Measurements from ENCODE around the gene FGF6.

FGF6 gene

DNA sequence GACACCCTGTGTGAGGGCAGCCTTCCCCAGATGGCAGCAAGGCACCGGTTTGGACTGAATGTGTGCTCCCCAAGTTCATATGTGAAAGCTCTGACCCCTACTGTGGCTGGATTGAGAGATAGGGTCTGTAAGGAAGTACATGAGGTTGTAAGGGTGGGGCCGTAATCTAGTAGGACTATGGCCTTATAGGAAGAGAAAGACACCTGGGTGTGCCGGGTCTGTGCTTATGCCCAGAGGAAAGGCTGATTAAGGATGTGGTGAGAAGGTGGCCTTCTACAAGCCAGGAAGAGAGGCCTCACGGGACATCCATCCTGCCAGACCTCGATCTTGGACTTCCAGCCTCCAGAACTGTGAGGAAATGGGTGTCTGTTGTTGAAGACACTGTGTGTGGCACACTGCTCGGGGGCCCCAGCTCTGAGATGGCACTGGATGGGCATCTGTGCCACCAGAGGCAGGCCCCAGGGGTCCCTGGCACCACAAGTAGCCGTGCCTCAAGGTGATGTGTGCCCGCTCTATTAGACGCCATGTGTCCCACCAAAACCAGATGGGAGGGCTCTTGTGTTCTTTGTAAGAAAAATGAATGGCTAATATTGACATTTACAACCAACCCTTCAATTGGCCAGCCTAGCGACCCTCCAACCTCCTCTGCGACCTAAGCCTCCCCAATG lies 22.0 kb downstream of the FGF6 start:
- Histone ChIP-seq H3K18ac (ENCODE audit: low read length) (no peak overlapping the region), H2BK5ac (ENCODE audit: low read length) (no peak overlapping the region), H4K8ac (ENCODE audit: low read depth, low read length) (no peak overlapping the region), H3K9ac (ENCODE audit: low read length) (no peak overlapping the region), H3K4me3 (ENCODE audit: low read length) (no peak overlapping the region), H3K4me1 (ENCODE audit: control insufficient read depth, low read depth, low read length) (no peaks in the 10 kb centered on the region), H3K79me2 (ENCODE audit: control insufficient read depth, insufficient read depth, low read length) (no peaks in the 10 kb centered on the region), H4K5ac (ENCODE audit: low read length) (no peak overlapping the region), H3K36me3 (ENCODE audit: control insufficient read depth, insufficient read depth, low read length) (no peaks in the 10 kb centered on the region), H2BK120ac (ENCODE audit: low read depth, low read length) (no peak overlapping the region), H2AK5ac (ENCODE audit: low read length) (no peak overlapping the region), H3K56ac (ENCODE audit: low read length) (no peak overlapping the region), H2BK15ac (replicated peaks; ENCODE audit: low read depth) (no peak overlapping the region), H3K23ac (ENCODE audit: low read length) (no peak overlapping the region), H3K4me2 (ENCODE audit: low read length) (no peak overlapping the region), H3K4ac (ENCODE audit: low read depth, low read length) (no peak overlapping the region), H3K27me3 (ENCODE audit: insufficient read depth, low read length, poor library complexity) (no peaks in the 10 kb centered on the region), H3K27ac (ENCODE audit: low read depth, low read length) (no peak overlapping the region), H3K79me1 (ENCODE audit: low read length) (no peaks in the 10 kb centered on the region)
- WGBS (ENCODE audit: extremely low coverage, insufficient coverage, low lambda C conversion rate): no CpG with 5 or more reads among the region's 11 CpGs
- no peak for DNase-seq

DNA sequence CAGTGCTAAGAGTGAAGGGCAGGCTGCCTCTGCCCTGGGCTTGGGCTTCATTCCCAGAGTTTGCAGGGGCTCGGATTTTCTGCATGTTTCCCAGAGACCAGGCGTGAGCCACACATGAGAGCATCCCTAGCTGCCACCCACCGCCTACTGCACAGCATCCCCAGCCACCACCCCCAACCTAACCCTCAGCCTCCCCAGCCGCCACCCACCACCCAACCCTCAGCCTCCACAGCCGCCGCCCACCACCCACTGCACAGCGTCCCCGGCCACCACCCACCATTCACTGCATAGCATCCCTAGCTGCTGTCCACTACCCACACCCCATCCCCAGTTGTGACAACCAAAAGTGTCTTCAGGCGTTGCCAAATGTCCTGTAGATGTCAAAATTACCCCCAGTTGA lies 22.6 kb downstream of the FGF6 start:
- Histone ChIP-seq H3K79me2 (ENCODE audit: control insufficient read depth, insufficient read depth, low read length) (no peaks in the 10 kb centered on the region), H3K27ac (ENCODE audit: low read depth, low read length) (no peak overlapping the region), H3K4me2 (ENCODE audit: low read length) (no peak overlapping the region), H3K23ac (ENCODE audit: low read length) (no peak overlapping the region), H3K4ac (ENCODE audit: low read depth, low read length) (no peak overlapping the region), H2AK5ac (ENCODE audit: low read length) (no peak overlapping the region), H2BK5ac (ENCODE audit: low read length) (no peak overlapping the region), H3K4me1 (ENCODE audit: control insufficient read depth, low read depth, low read length) (no peaks in the 10 kb centered on the region), H3K9ac (ENCODE audit: low read length) (no peak overlapping the region), H2BK120ac (ENCODE audit: low read depth, low read length) (no peak overlapping the region), H2BK15ac (replicated peaks; ENCODE audit: low read depth) (no peak overlapping the region), H3K18ac (ENCODE audit: low read length) (no peak overlapping the region), H4K8ac (ENCODE audit: low read depth, low read length) (no peak overlapping the region), H4K5ac (ENCODE audit: low read length) (no peak overlapping the region), H3K79me1 (ENCODE audit: low read length) (no peaks in the 10 kb centered on the region), H3K36me3 (ENCODE audit: control insufficient read depth, insufficient read depth, low read length) (no peaks in the 10 kb centered on the region), H3K27me3 (ENCODE audit: insufficient read depth, low read length, poor library complexity) (no peaks in the 10 kb centered on the region), H3K56ac (ENCODE audit: low read length) (no peak overlapping the region), H3K4me3 (ENCODE audit: low read length) (no peak overlapping the region)
- DNase-seq: no peak
- WGBS (ENCODE audit: extremely low coverage, insufficient coverage, low lambda C conversion rate): no CpG with 5 or more reads among the region's 9 CpGs

DNA sequence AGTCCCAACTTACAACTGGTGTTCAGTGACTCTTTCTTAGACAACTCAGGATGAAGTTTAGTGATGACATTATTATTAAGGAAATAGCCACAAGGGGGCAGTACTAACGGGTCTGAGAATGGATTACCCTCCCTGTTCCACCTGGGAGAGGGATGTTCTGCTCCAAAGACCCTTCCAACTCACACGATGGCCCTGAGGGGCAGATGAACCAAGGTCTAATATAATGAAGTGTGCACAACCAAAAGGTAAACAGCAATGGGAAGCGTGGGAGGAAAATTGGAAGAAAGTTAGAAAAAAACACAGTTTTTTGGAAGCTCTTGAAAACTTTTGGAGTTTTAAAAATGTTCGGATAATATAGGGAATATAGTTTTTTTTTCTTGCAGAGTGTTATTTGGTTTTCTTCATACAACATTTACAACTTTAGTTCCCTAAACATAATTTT lies 24.0 kb downstream of the FGF6 start:
- Histone ChIP-seq H2AK5ac (ENCODE audit: low read length) (no peak overlapping the region), H2BK120ac (ENCODE audit: low read depth, low read length) (no peak overlapping the region), H2BK5ac (ENCODE audit: low read length) (no peak overlapping the region), H3K79me2 (ENCODE audit: control insufficient read depth, insufficient read depth, low read length) (no peaks in the 10 kb centered on the region), H3K36me3 (ENCODE audit: control insufficient read depth, insufficient read depth, low read length) (no peaks in the 10 kb centered on the region), H4K8ac (ENCODE audit: low read depth, low read length) (no peak overlapping the region), H3K79me1 (ENCODE audit: low read length) (no peaks in the 10 kb centered on the region), H3K4me2 (ENCODE audit: low read length) (no peak overlapping the region), H3K9ac (ENCODE audit: low read length) (no peak overlapping the region), H3K27me3 (ENCODE audit: insufficient read depth, low read length, poor library complexity) (no peaks in the 10 kb centered on the region), H3K56ac (ENCODE audit: low read length) (no peak overlapping the region), H3K4me3 (ENCODE audit: low read length) (no peak overlapping the region), H3K23ac (ENCODE audit: low read length) (no peak overlapping the region), H4K5ac (ENCODE audit: low read length) (no peak overlapping the region), H3K4me1 (ENCODE audit: control insufficient read depth, low read depth, low read length) (no peaks in the 10 kb centered on the region), H3K18ac (ENCODE audit: low read length) (no peak overlapping the region), H3K27ac (ENCODE audit: low read depth, low read length) (no peak overlapping the region), H2BK15ac (replicated peaks; ENCODE audit: low read depth) (no peak overlapping the region), H3K4ac (ENCODE audit: low read depth, low read length) (no peak overlapping the region)
- WGBS (ENCODE audit: extremely low coverage, insufficient coverage, low lambda C conversion rate): 100% methylated on average over 1 of the region's 4 CpGs
- peak; percentile 64 for DNase-seq

DNA sequence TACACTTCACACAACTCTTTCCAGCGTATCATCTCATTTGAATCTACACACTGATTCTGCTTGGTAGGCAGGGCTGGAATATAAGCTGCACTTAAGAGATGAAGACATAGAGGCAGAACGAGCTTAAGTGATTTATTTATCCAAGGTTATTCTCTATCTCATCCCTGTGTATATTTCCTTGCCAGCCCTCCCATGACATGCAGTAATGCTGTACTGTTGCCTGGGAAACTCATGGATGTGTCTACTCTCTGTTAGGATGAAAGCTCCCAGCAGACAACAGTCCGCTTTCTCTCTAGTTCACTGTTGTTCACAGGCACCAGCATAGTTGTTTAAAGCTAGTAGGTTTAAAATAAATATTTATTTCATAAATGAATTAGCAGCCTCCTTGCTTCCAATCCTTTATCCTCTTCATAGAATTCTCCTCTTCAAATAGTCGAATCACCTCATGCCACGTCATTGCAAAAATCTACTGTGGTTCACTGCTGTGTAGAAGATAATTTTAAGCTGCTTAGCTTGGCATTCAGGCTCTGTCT lies 25.4 kb downstream of the FGF6 start:
- Histone ChIP-seq H3K4me1 (ENCODE audit: control insufficient read depth, low read depth, low read length) (no peaks in the 10 kb centered on the region), H2AK5ac (ENCODE audit: low read length) (no peak overlapping the region), H3K27me3 (ENCODE audit: insufficient read depth, low read length, poor library complexity) (no peaks in the 10 kb centered on the region), H3K4ac (ENCODE audit: low read depth, low read length) (no peak overlapping the region), H3K79me1 (ENCODE audit: low read length) (no peaks in the 10 kb centered on the region), H3K4me2 (ENCODE audit: low read length) (no peak overlapping the region), H3K23ac (ENCODE audit: low read length) (no peak overlapping the region), H3K9ac (ENCODE audit: low read length) (no peak overlapping the region), H2BK5ac (ENCODE audit: low read length) (no peak overlapping the region), H3K27ac (ENCODE audit: low read depth, low read length) (no peak overlapping the region), H3K18ac (ENCODE audit: low read length) (no peak overlapping the region), H4K8ac (ENCODE audit: low read depth, low read length) (no peak overlapping the region), H2BK120ac (ENCODE audit: low read depth, low read length) (no peak overlapping the region), H3K79me2 (ENCODE audit: control insufficient read depth, insufficient read depth, low read length) (no peaks in the 10 kb centered on the region), H2BK15ac (replicated peaks; ENCODE audit: low read depth) (no peak overlapping the region), H3K56ac (ENCODE audit: low read length) (no peak overlapping the region), H3K4me3 (ENCODE audit: low read length) (no peak overlapping the region), H3K36me3 (ENCODE audit: control insufficient read depth, insufficient read depth, low read length) (no peaks in the 10 kb centered on the region), H4K5ac (ENCODE audit: low read length) (no peak overlapping the region)
- WGBS (ENCODE audit: extremely low coverage, insufficient coverage, low lambda C conversion rate): no CpG with 5 or more reads among the region's 5 CpGs
- no peak for DNase-seq

DNA sequence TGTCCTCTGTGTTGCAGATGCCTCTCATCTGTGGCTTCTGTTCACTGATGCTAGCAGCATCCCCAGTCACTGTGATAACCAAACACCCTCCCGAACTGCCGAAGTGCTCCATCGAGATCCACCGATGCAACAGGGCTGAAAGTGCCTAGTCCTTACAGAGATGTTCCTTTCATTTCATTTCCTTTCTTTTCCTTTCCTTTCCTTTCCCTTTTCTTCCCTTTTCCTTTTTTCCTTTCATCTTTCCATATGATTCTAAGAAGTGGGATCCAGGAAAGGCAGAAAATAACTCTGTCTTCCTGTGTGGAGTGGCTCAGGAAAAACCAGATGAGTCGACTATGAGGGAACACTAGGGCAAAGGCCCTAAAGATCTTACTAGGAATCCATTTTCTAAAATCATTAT lies 26.7 kb downstream of the FGF6 start:
- Histone ChIP-seq H3K9ac (ENCODE audit: low read length) (no peak overlapping the region), H4K8ac (ENCODE audit: low read depth, low read length) (no peak overlapping the region), H3K56ac (ENCODE audit: low read length) (no peak overlapping the region), H3K18ac (ENCODE audit: low read length) (no peak overlapping the region), H2BK120ac (ENCODE audit: low read depth, low read length) (no peak overlapping the region), H2BK5ac (ENCODE audit: low read length) (no peak overlapping the region), H3K79me2 (ENCODE audit: control insufficient read depth, insufficient read depth, low read length) (no peaks in the 10 kb centered on the region), H2BK15ac (replicated peaks; ENCODE audit: low read depth) (no peak overlapping the region), H3K4me3 (ENCODE audit: low read length) (no peak overlapping the region), H2AK5ac (ENCODE audit: low read length) (no peak overlapping the region), H3K4ac (ENCODE audit: low read depth, low read length) (no peak overlapping the region), H3K36me3 (ENCODE audit: control insufficient read depth, insufficient read depth, low read length) (no peaks in the 10 kb centered on the region), H3K4me2 (ENCODE audit: low read length) (no peak overlapping the region), H4K5ac (ENCODE audit: low read length) (no peak overlapping the region), H3K79me1 (ENCODE audit: low read length) (no peaks in the 10 kb centered on the region), H3K27me3 (ENCODE audit: insufficient read depth, low read length, poor library complexity) (no peaks in the 10 kb centered on the region), H3K23ac (ENCODE audit: low read length) (no peak overlapping the region), H3K4me1 (ENCODE audit: control insufficient read depth, low read depth, low read length) (no peaks in the 10 kb centered on the region), H3K27ac (ENCODE audit: low read depth, low read length) (no peak overlapping the region)
- DNase-seq: no peak
- WGBS (ENCODE audit: extremely low coverage, insufficient coverage, low lambda C conversion rate): no CpG with 5 or more reads among the region's 5 CpGs

DNA sequence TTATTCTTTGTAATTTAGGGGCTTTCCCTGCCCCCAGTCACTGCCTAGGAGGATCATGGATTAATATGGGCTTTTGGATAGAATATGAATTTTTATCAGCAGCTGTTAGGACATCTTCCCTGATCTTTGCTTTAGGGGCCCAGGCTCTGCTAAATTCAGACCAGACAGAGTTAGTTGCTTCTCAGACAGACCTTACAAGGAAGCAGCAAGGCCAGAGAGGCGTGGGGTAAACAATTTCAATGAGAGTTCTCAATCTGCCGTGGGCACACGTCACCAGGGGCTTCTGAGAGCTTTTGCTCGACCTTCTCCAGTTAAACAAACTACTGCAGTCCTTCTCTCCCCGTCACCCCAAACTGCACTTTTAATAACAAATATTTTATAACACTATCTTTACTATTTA lies 27.7 kb downstream of the FGF6 start:
- Histone ChIP-seq H3K4ac (ENCODE audit: low read depth, low read length) (no peak overlapping the region), H4K5ac (ENCODE audit: low read length) (no peak overlapping the region), H3K27me3 (ENCODE audit: insufficient read depth, low read length, poor library complexity) (no peaks in the 10 kb centered on the region), H2BK15ac (replicated peaks; ENCODE audit: low read depth) (no peak overlapping the region), H3K79me2 (ENCODE audit: control insufficient read depth, insufficient read depth, low read length) (no peaks in the 10 kb centered on the region), H2BK5ac (ENCODE audit: low read length) (no peak overlapping the region), H3K18ac (ENCODE audit: low read length) (no peak overlapping the region), H3K79me1 (ENCODE audit: low read length) (no peaks in the 10 kb centered on the region), H2BK120ac (ENCODE audit: low read depth, low read length) (no peak overlapping the region), H3K4me1 (ENCODE audit: control insufficient read depth, low read depth, low read length) (no peaks in the 10 kb centered on the region), H3K56ac (ENCODE audit: low read length) (no peak overlapping the region), H3K4me2 (ENCODE audit: low read length) (no peak overlapping the region), H3K23ac (ENCODE audit: low read length) (no peak overlapping the region), H3K36me3 (ENCODE audit: control insufficient read depth, insufficient read depth, low read length) (no peaks in the 10 kb centered on the region), H4K8ac (ENCODE audit: low read depth, low read length) (no peak overlapping the region), H3K4me3 (ENCODE audit: low read length) (no peak overlapping the region), H3K27ac (ENCODE audit: low read depth, low read length) (no peak overlapping the region), H2AK5ac (ENCODE audit: low read length) (no peak overlapping the region), H3K9ac (ENCODE audit: low read length) (no peak overlapping the region)
- 100% methylated on average over 1 of the region's 5 CpGs for WGBS (ENCODE audit: extremely low coverage, insufficient coverage, low lambda C conversion rate)
- DNase-seq: no peak
